Measurements from ENCODE around the gene CDH23.
A peak's percentile ranks its signal among the peaks of the same experiment; 100 is the strongest.

CDH23 gene

GRCh38 chr10:71644307-71645180 lies 247.8 kb downstream of the CDH23 start:
- TF ChIP-seq CTCF (IDR thresholded peaks at IDR 0.05): no peak

- no peak for TF ChIP-seq CTCF (IDR thresholded peaks at IDR 0.05)
Observed at GRCh38 chr10:71645185-71645584, 248.5 kb downstream of the CDH23 start.

DNA sequence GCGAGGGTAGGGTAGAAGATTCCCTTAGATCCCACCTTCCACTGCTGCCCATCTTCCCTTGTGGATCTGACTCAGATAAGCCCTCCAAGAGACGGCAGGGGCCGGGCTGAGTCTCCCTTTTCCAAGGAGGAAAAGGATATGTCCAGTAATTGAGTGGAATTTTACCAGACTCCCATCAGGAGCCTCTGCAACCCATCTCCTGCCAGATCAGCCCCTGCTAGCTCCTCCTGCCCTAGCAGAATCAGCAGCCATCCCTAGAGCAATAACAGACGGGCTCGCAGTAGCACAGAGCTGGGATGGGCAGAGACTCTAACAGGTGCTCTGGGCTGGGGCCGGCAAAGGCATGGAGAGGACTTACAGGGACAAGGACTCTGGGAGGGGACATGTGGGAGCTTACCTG lies 249.3 kb downstream of the CDH23 start:
- no peak for TF ChIP-seq CTCF (IDR thresholded peaks at IDR 0.05)

DNA sequence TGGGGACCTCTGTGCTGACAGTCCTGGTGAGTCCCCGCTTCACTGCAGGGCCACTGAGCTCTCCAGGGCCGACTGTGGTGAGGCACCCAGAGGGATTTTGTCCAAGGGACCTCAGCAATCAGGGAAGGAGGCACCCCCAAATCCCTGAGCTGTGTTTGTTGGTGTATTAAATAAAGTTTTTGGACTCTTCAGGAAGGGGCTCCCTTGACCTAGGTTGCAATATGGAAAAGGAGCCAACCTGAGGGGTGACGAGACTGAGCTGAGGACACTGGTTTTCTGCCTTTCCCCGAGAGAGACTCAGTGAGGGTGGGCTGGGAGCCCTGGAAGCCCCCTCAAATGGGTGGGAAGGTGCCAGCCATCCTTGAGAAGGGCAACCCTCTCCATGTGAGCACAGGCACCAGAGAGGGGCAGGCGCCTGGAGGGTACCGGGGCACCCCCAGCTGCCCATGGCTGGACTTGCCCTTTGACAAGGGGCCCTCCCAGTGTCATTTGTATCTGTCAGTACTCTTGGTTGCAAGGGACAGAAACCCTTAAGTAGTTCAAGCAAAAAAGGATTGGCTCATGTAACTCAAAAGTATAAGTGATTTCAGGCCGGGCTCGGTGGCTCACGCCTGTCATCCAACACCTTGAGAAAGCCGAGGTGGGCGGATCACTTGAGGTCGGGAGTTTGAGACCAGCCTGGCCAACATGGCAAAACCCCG lies 250.0 kb downstream of the CDH23 start:
- TF ChIP-seq CTCF (IDR thresholded peaks at IDR 0.05): no peak

DNA sequence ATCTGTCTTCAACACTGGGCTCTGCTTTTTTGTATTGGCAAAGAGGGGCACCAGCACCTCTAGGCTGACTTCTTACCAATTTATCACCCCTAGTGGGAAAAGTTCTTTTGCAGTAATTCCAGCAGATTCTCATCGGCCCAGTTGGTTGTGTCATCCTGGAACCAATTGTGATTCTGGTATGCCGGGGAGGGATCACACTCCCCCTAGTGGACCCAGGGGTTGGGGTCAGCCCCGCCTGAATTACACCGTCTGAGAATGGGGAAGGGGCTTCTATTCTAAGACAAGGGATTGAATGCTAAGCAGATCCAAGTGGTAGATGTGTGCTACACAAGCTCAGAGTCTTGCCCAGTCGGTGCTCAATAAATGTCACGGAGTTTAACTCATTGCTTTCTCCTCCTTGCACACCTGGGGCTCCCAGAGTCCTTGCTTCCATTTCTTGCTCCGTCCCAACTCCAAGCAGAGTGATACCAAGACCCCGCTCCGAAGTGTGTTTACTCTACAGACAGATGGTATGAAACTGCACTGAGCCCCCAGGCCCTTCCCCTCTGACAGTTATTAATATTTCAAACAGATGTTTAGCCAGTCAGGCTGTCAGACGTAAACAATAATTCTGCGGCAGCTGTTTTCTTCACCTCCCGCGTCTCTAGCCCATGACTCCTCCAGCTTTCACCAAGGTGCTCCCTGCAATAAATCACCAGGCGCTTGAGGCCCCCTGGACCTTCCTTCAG lies 251.0 kb downstream of the CDH23 start:
- peak; percentile 50; the same call in 1 of the 2 replicates for TF ChIP-seq CTCF (IDR thresholded peaks at IDR 0.05)

DNA sequence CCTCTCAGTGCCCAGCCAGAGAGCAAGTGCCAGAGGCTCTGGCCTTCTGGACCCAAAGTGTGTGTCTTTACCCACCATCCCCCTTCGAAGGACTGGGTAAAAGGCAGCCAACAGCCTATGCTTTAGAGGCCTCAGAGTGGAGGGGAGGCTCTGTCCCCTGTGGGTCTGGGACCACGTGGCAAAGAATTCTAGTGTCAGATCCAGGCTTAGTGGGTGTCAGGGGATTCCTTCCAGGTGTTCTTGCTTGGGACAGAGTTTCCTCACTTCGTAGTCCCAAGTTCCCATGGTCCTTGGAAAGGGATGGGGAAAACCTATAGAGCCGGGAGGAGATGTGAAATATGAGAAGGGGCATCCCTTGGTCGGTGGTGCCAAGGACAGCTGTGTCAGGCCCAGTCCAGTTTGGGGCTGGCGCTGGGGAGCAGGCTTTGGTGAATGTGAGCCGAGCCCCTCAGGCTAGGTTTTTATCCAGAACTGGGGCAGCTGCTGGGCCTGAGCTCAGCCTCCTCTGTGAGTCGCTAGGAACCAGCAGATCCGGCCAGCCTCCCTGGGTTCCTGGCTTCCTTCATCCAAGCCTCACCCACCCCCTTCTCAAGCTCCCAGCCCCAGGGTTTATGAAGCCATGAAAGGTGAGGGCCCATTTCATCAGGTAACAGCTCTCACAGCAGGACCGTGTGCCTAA lies 251.7 kb downstream of the CDH23 start:
- no peak for TF ChIP-seq CTCF (IDR thresholded peaks at IDR 0.05)

DNA sequence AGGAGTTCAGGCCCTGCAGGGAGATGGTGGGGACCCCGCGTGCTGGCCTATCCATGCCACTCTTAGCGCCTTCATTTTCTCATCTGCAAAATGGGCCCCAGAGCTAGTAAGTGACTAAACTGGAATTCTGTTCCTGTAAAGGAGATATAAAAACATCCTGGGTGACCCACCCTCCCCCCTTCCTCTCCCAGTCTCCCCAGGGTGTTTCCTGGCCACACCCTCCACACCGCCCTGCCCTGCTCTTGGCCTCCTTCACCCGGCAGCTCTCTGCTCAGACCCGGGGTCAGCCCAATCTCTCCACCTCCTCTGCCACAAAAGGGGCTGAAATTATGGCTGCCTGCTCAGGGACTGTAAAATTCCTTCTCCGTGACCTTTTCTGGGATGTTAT lies 252.2 kb downstream of the CDH23 start:
- no peak for TF ChIP-seq CTCF (IDR thresholded peaks at IDR 0.05)

Data from LNCAP (cell line).